Liver (tissue), 9 donors: ENCODE data around the gene UBALD2. TPM values are rescaled to one million over a fixed set of nuclear protein-coding genes. Genes with fewer than 3 reads are reported as not detected.

ENCODE experiments used
- DNase-seq: peaks from one replicate; pipeline ENCODE4 v3.0.0-alpha.2; 2017; ENCODE audit warnings: low spot score
- H3K27ac ChIP-seq, 2 donors: one replicate each; pipeline ENCODE4 v1.7.0; 2013; ENCODE audit warnings: inconsistent platforms in 2 of 2, low read length in 2 of 2, control low read depth in 1 of 2, low read depth in 1 of 2, mild to moderate bottlenecking in 1 of 2
- H3K27me3 ChIP-seq, 4 donors: one replicate each; pipeline versions ENCODE4 v1.6.1 to v1.7.0; 2013; ENCODE audit warnings: low read length in 3 of 4, inconsistent platforms in 1 of 4, mild to moderate bottlenecking in 1 of 4, moderate library complexity in 1 of 4; ENCODE audit not compliant: control insufficient read depth in 4 of 4, insufficient read depth in 4 of 4
- H3K36me3 ChIP-seq, 4 donors: one replicate each; pipeline versions ENCODE4 v1.6.1 to v1.7.0; 2013; ENCODE audit warnings: low read length in 3 of 4, mild to moderate bottlenecking in 3 of 4, low read depth in 1 of 4, moderate library complexity in 1 of 4; ENCODE audit not compliant: control insufficient read depth in 4 of 4, insufficient read depth in 3 of 4
- H3K4me1 ChIP-seq, 4 donors: one replicate each; pipeline versions ENCODE4 v1.6.1 to v1.7.0; 2013; ENCODE audit warnings: low read length in 3 of 4, mild to moderate bottlenecking in 3 of 4, moderate library complexity in 1 of 4; ENCODE audit not compliant: control insufficient read depth in 4 of 4, insufficient read depth in 4 of 4
- H3K4me3 ChIP-seq, 3 donors: one replicate each; pipeline versions ENCODE4 v1.6.1 to v1.7.0; 2013; ENCODE audit warnings: low read length in 3 of 3, control low read depth in 1 of 3, low read depth in 1 of 3, mild to moderate bottlenecking in 1 of 3
- H3K9ac ChIP-seq, 2 donors: one replicate each; pipeline ENCODE4 v1.7.0; 2013; ENCODE audit warnings: low read length in 2 of 2, mild to moderate bottlenecking in 2 of 2, moderate library complexity in 2 of 2, control low read depth in 1 of 2, low read depth in 1 of 2
- H3K9me3 ChIP-seq, 4 donors: one replicate each; pipeline versions ENCODE4 v1.6.1 to v1.7.0; 2013; ENCODE audit warnings: low read length in 3 of 4; ENCODE audit not compliant: control insufficient read depth in 4 of 4
- ATF3 ChIP-seq: IDR thresholded peaks from 2 replicates; pipeline ENCODE4 v1.6.1; 2016; ENCODE audit warnings: antibody characterized with exemption
- CTCF ChIP-seq: fragments of 150-350 bp; IDR thresholded peaks from 2 replicates; pipeline ENCODE4 v1.5.1; 2017; ENCODE audit warnings: improper control_type of control experiment, low read depth, low read length; ENCODE audit not compliant: missing input control
- EGR1 ChIP-seq, 2 donors: IDR thresholded peaks; 2 replicates each; pipeline ENCODE4 v1.6.1; 2016 to 2018; ENCODE audit warnings: antibody characterized with exemption in 2 of 2, low read depth in 2 of 2
- FOXA1 ChIP-seq: IDR thresholded peaks from 2 replicates; pipeline ENCODE4 v1.6.1; 2016; ENCODE audit warnings: antibody characterized with exemption
- FOXA2 ChIP-seq: IDR thresholded peaks from 2 replicates; pipeline ENCODE4 v1.6.1; 2016; ENCODE audit warnings: antibody characterized with exemption
- GABPA ChIP-seq, 2 donors: IDR thresholded peaks in 1 of 2; conservative IDR thresholded peaks in 1 of 2; 2 replicates each; pipeline ENCODE4 v1.6.1; 2016; ENCODE audit warnings: antibody characterized with exemption in 2 of 2, mild to moderate bottlenecking in 1 of 2, moderate library complexity in 1 of 2
- HNF4A ChIP-seq, 2 donors: conservative IDR thresholded peaks; 2 replicates each; pipeline ENCODE4 v1.6.1; 2016; ENCODE audit warnings: antibody characterized with exemption in 2 of 2, mild to moderate bottlenecking in 2 of 2
- HNF4G ChIP-seq: IDR thresholded peaks from 2 replicates; pipeline ENCODE4 v1.6.1; 2016; ENCODE audit warnings: antibody characterized with exemption
- JUND ChIP-seq, 2 donors: IDR thresholded peaks; 2 replicates each; pipeline ENCODE4 v1.6.1; 2016; ENCODE audit warnings: antibody characterized with exemption in 2 of 2
- MAX ChIP-seq: IDR thresholded peaks from 2 replicates; pipeline ENCODE4 v1.6.1; 2016; ENCODE audit warnings: antibody characterized with exemption
- NR2F2 ChIP-seq: IDR thresholded peaks from 2 replicates; pipeline ENCODE4 v1.6.1; 2016; ENCODE audit warnings: antibody characterized with exemption
- RAD21 ChIP-seq, 2 donors: IDR thresholded peaks; 2 replicates each; pipeline ENCODE4 v1.6.1; 2016; ENCODE audit warnings: antibody characterized with exemption in 2 of 2, mild to moderate bottlenecking in 2 of 2
- RXRA ChIP-seq, 2 donors: IDR thresholded peaks; 2 replicates each; pipeline ENCODE4 v1.6.1; 2017 to 2018; ENCODE audit warnings: antibody characterized with exemption in 2 of 2, mild to moderate bottlenecking in 1 of 2
- SP1 ChIP-seq: IDR thresholded peaks from 2 replicates; pipeline ENCODE4 v1.6.1; 2018; ENCODE audit warnings: antibody characterized with exemption, mild to moderate bottlenecking
- TAF1 ChIP-seq: conservative IDR thresholded peaks from 2 replicates; pipeline ENCODE4 v1.6.1; 2016; ENCODE audit warnings: antibody characterized with exemption, mild to moderate bottlenecking
- YY1 ChIP-seq: IDR thresholded peaks from 2 replicates; pipeline ENCODE4 v1.6.1; 2016; ENCODE audit warnings: antibody characterized with exemption, mild to moderate bottlenecking
- ZBTB33 ChIP-seq: IDR thresholded peaks from 2 replicates; pipeline ENCODE4 v1.6.1; 2016; ENCODE audit warnings: antibody characterized with exemption
- WGBS: extraction: QIAGEN DNeasy Blood & Tissue Kit; methylation state at CpG from one replicate; pipeline ENCODE4 v1.1.7; 2013; 5-methylcytosine and 5-hydroxymethylcytosine counted together
- polyA plus RNA-seq, 2 donors: library from polyadenylated mRNA; stranded (reverse) in 1 of 2; unstranded in 1 of 2; fragments of 200-250 nt in 1 of 2; fragments of >200 nt in 1 of 2; fragmentation: Nextera tagmentation in 1 of 2; extraction: Ambion mirVana in 1 of 2; gene quantifications; one replicate each; pipeline versions ENCODE4 v1.2.1 to v1.2.3, GENCODE V29; 2013 to 2015
- total RNA-seq, 2 donors: library from RNA; depleted of rRNA; stranded (reverse); fragments of >200 nt; gene quantifications; one replicate each; pipeline ENCODE4 v1.2.3, GENCODE V29; 2014
- TF ChIP-seq, protein P1 (sequence below): IDR thresholded peaks from 2 replicates; pipeline ENCODE4 v1.6.1; 2016; ENCODE audit warnings: antibody characterized with exemption, mild to moderate bottlenecking
- donor health status: healthy.
- donor health status: healthy.
- donor health status: healthy.
- donor health status: healthy.
- donor health status: healthy.

UBALD2 gene
- total and polyA plus RNA-seq, 4 donors: 1.4 to 6.5 (median 3.6) TPM

DNA sequence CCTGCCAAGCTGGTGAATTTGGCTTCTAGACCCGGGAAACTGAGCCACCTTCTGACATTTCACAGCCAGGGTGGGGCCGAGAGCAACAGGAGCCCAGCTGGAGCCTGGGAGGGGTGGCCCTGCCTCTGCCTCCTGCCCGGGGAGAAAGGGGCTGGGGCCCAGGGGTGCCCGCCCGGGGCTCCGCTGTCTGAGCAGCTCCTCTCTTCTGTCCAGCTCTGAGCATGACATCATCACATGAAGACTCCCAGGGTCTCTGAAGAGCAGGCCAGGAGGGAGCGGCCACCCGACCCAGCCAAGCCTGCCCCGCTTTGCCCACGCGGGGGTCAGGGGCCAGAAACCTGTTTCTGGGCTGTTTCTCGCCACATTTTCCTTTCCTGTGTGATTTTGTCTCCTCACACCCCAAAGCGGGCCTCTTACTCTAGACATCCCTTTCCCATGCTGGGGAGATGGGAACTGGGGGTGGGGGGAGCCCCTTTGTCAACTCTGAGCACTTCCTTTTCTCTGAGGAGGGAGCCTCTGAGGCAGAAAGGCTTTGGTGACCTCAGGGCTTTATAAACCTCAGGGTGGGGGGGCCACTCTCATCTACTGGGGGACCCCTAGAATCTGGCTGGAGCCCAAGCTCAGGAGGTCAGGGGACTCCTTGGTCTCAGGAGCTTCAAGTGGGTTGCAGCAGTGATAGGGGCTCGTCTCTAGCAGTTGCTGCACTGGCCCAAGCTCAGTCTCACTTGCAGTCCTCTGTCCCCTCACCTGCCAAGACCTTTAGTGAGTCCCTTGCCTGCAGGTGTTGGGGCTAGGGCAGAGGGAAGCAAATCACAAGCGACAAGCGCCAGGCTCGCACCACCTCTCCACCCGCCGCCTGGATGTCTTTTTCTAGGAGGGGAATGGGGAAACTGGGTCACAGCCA is 7.6 kb downstream of the UBALD2 start:
- WGBS: 78% methylated on average over 19 of the region's 19 CpGs
- peak overlapping the region in 1 of 2 donors; percentile 59 for H3K27ac ChIP-seq
- no peaks in the 10 kb centered on the region for H3K9me3 ChIP-seq
- H3K9ac ChIP-seq: no peak overlapping the region
- no peak for TF ChIP-seq TAF1
- no peak for TF ChIP-seq GABPA (IDR thresholded peaks at IDR 0.05 in 1 of 2, conservative IDR thresholded peaks at IDR 0.05 in 1 of 2)
- no peak for TF ChIP-seq ZBTB33
- TF ChIP-seq HNF4A (conservative IDR thresholded peaks at IDR 0.05): no peak
- TF ChIP-seq SP1: no peak
- TF ChIP-seq, protein P1, sequence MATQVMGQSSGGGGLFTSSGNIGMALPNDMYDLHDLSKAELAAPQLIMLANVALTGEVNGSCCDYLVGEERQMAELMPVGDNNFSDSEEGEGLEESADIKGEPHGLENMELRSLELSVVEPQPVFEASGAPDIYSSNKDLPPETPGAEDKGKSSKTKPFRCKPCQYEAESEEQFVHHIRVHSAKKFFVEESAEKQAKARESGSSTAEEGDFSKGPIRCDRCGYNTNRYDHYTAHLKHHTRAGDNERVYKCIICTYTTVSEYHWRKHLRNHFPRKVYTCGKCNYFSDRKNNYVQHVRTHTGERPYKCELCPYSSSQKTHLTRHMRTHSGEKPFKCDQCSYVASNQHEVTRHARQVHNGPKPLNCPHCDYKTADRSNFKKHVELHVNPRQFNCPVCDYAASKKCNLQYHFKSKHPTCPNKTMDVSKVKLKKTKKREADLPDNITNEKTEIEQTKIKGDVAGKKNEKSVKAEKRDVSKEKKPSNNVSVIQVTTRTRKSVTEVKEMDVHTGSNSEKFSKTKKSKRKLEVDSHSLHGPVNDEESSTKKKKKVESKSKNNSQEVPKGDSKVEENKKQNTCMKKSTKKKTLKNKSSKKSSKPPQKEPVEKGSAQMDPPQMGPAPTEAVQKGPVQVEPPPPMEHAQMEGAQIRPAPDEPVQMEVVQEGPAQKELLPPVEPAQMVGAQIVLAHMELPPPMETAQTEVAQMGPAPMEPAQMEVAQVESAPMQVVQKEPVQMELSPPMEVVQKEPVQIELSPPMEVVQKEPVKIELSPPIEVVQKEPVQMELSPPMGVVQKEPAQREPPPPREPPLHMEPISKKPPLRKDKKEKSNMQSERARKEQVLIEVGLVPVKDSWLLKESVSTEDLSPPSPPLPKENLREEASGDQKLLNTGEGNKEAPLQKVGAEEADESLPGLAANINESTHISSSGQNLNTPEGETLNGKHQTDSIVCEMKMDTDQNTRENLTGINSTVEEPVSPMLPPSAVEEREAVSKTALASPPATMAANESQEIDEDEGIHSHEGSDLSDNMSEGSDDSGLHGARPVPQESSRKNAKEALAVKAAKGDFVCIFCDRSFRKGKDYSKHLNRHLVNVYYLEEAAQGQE: no peak
- no peak for TF ChIP-seq FOXA2
- no peak for TF ChIP-seq HNF4G
- no peak for TF ChIP-seq RAD21 (IDR thresholded peaks at IDR 0.05)
- TF ChIP-seq MAX: no peak
- TF ChIP-seq FOXA1: no peak
- TF ChIP-seq NR2F2: no peak
- no peak for TF ChIP-seq CTCF
- no peak for TF ChIP-seq YY1
- TF ChIP-seq ATF3: no peak
- no peak for TF ChIP-seq RXRA (IDR thresholded peaks at IDR 0.05)
- no peak for TF ChIP-seq EGR1 (IDR thresholded peaks at IDR 0.05; ENCODE audit: low read depth in 2 of 2)
- TF ChIP-seq JUND (IDR thresholded peaks at IDR 0.05): no peak
- no peaks in the 10 kb centered on the region for H3K27me3 ChIP-seq
- H3K36me3 ChIP-seq: peaks cover 0 to 3% (median 0%) of the 10 kb centered on the region in 4 donors
- DNase-seq: no peak
- peaks cover 7 to 26% (median 20%) of the 10 kb centered on the region in 4 donors for H3K4me1 ChIP-seq
- no peak overlapping the region for H3K4me3 ChIP-seq
